GM12872 (cell line): ENCODE measurements around the gene RNU7-1.

Experiments
- TF ChIP-seq, protein P1 (sequence below): IDR thresholded peaks from 3 replicates; pipeline ENCODE4 v1.5.1; 2011; ENCODE audit warnings: low read depth, mild to moderate bottlenecking, low read length, moderate library complexity; ENCODE audit not compliant: insufficient read depth

RNU7-1 gene

DNA sequence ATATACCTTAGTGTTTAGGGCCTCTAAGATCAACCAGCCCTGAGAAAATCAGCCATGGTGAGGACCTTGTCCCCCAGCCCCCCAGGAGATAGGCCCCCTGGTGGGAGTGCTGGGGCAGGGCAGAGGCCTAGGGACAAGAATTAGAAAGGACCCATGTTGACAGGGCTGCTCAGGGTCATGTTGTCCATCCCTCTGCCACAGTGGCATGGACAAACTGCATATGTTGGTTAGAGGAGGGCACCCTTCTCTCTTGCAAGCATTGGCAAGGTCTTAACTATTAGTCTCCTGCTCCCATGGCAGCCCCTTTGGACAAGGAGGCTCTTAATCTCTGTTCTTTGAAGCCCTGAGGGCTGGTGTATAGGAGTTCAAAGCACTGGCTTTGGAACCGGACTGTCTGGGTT, 6.8 kb downstream of the RNU7-1 start:
- TF ChIP-seq, protein P1, sequence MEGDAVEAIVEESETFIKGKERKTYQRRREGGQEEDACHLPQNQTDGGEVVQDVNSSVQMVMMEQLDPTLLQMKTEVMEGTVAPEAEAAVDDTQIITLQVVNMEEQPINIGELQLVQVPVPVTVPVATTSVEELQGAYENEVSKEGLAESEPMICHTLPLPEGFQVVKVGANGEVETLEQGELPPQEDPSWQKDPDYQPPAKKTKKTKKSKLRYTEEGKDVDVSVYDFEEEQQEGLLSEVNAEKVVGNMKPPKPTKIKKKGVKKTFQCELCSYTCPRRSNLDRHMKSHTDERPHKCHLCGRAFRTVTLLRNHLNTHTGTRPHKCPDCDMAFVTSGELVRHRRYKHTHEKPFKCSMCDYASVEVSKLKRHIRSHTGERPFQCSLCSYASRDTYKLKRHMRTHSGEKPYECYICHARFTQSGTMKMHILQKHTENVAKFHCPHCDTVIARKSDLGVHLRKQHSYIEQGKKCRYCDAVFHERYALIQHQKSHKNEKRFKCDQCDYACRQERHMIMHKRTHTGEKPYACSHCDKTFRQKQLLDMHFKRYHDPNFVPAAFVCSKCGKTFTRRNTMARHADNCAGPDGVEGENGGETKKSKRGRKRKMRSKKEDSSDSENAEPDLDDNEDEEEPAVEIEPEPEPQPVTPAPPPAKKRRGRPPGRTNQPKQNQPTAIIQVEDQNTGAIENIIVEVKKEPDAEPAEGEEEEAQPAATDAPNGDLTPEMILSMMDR, result peak; percentile 66

DNA sequence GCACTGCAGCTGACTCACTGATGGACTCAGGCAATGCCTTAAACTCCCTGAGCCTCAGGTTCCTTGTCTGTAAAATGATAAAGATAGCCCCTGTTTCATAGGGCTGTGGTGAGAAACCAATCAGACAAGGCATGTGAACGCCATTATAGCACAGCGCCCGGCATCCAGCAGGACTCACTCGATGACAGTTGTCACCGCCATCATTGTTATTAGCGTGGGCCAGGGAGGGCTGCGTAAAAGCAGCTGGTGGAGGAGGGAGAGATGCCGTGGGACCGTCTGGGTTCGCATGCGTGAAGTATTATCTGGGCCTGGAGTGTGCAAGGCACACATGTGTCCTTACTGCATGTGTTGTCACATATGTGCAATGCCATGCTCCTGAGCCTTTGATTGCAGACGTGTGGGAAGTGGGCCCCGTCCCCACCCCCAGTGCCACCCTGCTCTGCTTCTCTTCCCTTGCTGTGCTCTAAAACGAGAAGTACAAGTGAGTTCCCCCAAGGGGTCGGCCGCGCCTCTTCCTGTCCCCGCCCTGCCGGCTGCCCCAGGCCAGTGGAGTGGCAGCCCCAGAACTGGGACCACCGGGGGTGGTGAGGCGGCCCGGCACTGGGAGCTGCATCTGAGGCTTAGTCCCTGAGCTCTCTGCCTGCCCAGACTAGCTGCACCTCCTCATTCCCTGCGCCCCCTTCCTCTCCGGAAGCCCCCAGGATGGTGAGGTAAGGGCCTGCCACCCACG, 7.4 kb downstream of the RNU7-1 start, which contains the start of gene PTPN6:
Gene PTPN6 (plus strand): TSS at position 546 of the 730 bp plus-strand sequence. CDS start 157 bp downstream, at position 703.
- TF ChIP-seq, protein P1, result no peak

DNA sequence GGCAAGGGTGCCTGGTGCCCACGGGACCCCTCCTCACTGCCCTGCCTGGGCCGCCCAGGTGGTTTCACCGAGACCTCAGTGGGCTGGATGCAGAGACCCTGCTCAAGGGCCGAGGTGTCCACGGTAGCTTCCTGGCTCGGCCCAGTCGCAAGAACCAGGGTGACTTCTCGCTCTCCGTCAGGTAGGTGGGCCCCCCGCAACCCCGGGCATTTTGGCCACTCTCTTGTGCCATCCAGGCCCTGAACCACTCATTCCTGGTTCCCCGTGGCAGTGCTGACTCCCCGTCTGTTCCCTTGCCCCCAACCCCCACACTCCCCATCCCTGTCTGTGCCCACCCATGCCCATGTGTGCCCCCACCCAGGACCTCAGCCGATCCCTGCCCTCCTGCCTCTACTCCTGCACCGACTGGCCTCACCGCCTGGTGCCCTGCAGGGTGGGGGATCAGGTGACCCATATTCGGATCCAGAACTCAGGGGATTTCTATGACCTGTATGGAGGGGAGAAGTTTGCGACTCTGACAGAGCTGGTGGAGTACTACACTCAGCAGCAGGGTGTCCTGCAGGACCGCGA, 8.0 kb downstream of the RNU7-1 start:
- TF ChIP-seq, protein P1, result 0 out of 3 replicates have a peak, but pooled peaks have one; percentile 3

DNA sequence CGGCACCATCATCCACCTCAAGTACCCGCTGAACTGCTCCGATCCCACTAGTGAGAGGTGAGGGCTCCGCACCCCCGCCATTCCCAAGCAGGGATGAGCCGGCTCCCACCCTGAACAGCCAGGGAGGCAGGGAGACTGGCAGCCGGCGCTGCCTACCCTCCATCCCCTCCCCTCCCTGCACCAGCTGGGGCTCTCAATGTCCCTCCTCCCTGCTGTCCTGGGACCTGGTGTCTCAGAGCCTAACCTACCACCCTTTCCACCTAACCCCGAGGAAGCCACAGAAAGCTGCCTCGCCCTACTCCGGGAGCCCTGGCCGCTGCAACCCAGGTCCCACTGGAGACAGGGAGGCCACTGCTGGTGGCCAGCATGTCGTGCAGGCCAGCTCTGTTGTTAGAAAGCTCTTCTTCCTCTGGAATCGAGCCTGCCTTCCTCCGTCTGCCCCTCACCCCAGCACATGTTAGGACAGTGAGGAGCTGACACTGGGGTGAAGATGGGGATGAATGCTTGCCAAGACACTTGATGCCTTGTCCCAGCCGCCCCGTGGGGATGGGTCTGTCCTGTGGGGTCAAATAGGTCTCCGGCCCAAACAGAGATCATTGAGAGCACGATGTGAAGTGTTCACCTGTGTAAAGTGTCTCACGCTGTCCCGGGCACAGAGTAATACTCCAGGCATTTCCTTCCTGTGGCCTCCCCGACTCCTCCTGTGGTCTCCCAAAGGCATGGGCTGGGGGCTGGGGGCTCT, 8.7 kb downstream of the RNU7-1 start:
- TF ChIP-seq, protein P1, result no peak

DNA sequence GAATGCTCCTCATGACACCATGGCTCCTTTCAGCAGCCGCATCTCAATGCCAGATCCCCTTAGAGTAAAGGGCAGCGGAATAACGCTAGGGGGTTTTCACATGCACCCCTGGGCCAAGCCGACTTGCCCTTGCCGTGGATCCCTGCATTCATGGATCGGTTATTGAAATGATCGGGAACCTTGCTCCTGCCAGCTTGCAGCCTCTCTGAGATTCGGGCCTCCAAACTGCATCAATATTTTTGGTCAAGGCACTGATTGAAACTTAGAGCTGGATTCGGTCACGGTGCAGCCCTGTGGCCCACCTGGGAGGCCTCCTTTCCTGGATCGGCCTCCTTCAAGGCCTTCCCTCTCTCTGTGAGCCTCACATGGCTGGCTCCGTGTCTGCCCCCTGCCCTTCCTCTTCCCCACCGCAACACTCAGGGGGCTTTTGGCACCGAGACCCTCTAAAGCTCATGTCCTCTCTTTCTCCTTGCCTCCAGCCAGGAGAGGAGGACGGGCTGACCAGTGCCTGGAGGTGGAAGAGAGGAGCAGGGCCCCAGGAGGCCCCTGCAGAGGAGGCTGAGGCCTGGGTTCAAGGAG, 9.3 kb downstream of the RNU7-1 start:
- TF ChIP-seq, protein P1, result no peak

DNA sequence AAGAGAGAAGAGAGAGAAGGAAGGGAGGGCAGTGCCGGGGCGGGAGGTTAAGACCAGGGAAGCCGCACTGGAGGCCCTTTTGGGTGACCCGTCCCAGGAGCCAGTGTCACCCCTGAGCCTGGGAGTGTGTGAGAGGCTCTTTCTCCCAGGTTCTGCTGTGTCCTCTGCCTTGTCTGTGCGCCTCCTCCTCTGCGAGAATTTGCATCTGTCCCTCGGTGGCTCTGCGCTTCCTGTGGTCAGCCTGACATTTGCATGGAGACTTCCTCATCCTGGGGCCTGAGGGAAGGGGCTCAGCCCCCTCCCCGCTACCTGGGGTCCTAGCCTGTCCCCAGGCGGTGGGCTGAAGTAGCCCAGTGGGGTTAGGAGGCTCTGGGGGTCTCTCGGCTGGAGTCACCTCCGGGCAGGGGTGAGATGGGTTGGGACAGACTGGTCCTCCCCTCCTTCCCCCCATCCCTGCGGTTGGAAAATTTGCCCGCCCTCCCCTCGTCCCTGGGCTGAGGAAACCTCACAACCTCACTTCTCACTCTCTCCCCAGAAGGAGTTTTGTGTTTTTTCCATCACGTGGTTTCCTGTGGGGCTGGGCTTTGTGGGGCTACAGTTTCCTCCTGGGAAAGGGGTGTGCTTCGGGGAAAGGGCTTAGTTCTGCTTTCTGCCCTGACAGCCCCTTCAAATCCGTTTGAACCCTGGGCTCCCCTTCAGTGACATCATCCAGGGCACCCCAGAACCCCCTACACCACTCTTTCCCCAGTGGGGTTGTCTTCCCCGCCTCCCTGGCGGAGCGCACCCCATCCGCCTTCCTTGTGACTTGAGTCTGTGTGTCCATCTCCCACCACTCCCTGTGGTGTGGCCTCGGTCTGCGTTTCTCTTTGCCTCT, 10.1 kb downstream of the RNU7-1 start:
- TF ChIP-seq, protein P1, result no peak
